GM15510 (cell line): Measurements from ENCODE around the gene CLDN16.

Experiments used
- POLR2A ChIP-seq: IDR thresholded peaks from 3 replicates; pipeline ENCODE4 v1.6.1; 2011; ENCODE audit warnings: borderline replicate concordance; ENCODE audit not compliant: insufficient read length; ENCODE audit errors: extremely low read depth

CLDN16 gene

DNA sequence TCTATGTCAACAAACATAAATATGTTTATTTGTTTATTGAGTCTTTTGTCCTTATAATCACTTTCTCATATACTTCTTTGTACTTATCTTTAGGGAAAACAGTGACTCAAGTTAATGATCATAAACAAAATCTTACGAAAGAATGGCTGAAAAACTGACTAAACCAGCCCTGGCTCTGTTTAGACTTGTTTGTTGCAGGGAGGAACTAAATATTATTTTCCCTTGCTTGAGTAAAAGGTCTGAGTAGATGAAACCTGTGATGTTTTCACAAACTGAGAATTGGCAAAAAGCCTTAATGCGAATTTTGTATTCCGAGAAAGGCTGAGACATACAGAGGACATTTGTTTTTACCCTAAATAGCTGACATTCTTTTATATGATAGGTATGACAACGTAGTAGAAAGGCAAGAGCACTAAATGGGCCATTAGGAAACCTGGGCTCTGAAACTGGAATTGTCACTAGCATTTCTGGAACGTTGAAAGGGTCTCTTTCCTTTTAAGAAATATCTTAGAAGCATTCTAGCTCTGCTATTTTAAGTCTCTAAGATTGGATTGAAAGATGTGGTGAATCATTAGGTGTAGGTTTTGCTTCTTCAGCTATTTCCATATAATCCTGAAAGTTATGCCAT, 18.2 kb upstream of the CLDN16 start:
- TF ChIP-seq POLR2A: no peak

DNA sequence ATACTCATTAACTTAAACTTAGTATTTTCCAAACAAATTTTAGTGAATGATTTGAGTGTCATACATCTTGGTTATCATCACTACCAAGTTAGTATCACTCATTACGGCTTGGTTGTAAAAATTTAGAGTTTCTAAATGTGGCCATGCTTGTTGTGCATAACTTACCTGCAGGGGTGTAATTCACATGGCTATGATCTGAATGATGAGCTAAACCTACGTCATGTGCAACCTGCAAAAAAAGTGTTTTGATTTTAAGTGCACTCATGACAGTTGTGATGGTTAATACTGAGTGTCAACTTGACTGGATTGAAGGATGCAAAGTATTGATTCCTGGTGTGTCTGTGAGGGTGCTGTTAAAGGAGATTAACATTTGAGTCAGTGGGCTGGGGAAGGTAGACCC, 17.6 kb upstream of the CLDN16 start:
- no peak for TF ChIP-seq POLR2A

DNA sequence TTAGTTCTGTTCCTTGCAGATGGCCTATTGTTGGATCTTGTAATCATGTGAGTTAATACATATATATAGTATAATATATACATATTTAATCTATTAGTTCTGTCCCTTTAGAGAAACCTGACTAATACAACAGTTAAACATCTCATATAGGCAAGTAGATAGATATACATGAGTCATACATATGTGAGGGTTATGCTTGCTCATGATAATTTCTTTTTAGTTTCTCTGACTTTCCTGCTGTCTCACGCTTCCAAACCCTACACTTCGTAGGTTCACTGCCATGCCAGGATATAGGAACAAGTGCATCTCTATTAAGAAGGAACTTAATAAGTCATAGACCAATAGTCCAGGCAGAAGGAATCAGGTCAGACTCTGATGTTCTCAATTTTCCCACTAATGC, 16.8 kb upstream of the CLDN16 start:
- TF ChIP-seq POLR2A: no peak

DNA sequence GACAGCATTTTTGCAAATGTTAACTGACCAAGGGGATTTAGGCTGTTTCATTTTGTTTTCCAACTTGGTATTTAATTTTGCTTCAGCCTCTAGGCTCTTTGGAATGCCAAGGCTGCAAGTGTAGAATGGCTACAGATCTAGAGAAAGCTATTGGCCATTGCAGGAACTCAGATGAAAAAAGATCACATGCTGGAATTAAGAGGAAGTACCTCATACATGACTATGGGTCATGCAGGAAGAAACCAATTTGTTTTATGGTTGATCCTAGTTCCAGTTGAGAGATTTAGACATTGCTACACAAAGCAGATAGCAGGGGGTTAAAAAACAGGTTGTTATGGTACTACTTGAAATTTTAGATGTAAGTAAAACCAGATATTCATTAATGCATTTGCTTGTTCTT, 12.7 kb upstream of the CLDN16 start:
- TF ChIP-seq POLR2A: no peak

DNA sequence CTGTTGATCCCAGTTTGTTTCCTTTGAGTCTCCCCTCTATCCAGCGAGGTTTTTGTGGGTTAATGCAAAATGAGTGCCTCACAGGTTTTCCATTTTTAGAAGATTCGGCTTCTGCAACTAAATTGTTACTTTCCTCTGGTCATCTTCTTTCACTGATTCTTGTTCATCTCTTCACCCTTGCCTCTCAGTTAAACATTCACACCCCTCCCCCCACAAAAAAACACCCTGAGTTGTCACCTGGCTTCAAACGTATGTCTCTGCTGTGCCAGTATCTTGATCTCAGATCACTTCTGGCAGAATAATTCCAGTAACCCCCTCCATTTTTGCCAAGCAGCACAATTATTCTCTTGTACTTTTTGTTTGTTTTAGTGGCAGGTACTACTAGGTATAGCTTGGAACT, 12.3 kb upstream of the CLDN16 start:
- TF ChIP-seq POLR2A: no peak

DNA sequence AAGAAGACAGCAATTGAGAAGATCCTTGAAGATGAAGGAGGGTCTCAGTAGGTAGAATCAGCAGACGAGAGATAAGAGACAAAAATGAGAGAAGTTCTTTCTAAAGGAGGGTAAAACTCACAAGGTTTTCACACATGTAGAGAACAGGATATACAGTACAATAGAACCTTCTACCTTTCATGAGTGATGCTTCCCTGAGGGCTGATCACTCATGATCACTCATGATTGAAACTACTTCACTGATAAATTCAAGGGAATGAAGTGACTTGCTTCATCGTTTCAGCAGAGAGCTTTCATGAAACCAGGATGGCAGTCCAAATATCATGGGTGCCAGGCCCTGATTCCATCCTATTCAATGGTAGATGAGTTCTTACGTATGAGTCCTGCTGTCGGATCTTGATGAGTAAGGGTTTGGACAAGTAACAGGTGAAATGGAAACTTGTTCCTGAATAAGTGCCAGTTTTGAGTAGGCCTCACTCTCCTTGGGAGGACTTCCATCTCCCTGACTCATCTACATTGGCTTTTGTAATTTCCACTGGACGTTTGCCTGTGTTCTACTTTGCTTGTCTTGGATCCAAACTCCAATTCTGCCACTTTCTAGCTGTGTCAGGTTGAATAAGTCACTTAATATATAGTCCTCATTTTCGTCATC, 9.6 kb upstream of the CLDN16 start:
- TF ChIP-seq POLR2A: no peak

DNA sequence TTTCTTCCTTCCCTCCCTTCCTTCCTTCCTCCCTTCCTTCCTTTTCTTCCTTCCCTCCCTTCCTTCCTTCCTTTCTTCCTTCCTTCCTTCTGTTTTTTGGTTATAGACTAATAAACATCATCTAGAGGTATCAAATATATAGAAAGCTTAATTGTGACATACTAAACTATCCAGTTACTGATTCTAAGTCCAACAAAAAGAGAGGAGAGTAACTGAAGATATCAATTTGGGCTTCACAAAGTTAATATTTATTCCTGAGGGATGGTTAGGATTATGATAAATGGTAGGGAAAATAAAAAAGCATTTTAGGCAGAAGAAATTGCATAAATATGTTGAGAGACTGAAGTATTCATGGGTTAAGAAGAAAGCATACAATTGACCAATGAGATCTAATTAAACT, 7.8 kb upstream of the CLDN16 start:
- TF ChIP-seq POLR2A: no peak

DNA sequence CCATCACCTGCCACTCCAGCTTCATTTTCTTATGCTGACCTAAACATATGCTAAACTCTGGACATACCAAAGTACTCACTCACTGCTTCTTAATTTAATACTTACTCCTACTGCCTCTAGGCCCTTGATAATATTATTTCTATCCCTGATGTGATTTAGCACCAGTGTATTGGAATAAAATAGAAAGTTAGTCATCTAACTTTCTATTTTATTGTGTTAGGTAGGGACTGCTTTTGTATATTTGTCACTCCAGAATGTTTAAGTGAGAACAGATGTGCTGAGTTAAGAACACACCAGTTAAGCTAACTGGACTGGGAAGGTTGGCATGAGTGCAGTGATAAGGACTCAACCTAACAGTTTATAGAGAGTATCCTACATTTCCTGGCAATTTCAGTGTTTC, 6.5 kb upstream of the CLDN16 start:
- no peak for TF ChIP-seq POLR2A

DNA sequence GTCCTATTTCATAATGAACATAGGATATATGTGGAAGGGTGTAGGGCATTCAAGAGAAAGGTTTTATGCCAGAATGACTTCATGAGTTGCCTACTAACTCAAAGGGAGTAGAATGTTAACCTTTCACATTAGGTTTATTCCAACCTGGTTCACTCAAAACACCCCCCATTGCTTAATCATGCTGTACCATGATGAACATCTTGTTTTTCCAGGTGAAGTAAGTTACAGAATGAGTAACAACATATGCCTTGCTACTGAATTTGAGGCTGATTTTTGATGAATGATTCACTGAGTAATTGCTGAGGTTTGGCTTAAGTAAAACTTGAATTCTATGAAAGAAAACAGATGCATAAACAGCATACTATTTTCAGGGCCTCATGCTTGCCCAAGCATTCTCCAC, 5.9 kb upstream of the CLDN16 start:
- TF ChIP-seq POLR2A: no peak

DNA sequence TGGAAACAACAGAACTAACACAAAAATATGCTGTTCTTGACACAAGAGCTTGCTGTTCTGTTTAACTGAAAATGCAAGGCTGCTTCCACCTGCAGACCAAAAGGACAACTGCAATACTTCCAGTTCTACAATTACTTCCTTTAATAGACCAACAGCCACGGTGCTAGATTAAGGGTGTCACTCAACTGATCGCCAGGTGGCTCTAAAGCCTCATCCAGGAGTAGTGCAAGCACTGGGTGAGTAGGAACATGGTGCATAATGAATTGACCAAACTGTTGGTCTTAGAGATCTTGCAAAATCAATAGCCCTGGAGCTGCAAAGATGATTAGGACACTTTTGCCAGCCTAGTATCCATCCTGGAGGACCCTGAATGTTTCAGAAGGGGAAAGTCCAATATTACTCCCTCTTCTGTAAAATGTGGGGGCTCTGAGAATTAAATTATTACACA, 3.6 kb upstream of the CLDN16 start:
- no peak for TF ChIP-seq POLR2A

DNA sequence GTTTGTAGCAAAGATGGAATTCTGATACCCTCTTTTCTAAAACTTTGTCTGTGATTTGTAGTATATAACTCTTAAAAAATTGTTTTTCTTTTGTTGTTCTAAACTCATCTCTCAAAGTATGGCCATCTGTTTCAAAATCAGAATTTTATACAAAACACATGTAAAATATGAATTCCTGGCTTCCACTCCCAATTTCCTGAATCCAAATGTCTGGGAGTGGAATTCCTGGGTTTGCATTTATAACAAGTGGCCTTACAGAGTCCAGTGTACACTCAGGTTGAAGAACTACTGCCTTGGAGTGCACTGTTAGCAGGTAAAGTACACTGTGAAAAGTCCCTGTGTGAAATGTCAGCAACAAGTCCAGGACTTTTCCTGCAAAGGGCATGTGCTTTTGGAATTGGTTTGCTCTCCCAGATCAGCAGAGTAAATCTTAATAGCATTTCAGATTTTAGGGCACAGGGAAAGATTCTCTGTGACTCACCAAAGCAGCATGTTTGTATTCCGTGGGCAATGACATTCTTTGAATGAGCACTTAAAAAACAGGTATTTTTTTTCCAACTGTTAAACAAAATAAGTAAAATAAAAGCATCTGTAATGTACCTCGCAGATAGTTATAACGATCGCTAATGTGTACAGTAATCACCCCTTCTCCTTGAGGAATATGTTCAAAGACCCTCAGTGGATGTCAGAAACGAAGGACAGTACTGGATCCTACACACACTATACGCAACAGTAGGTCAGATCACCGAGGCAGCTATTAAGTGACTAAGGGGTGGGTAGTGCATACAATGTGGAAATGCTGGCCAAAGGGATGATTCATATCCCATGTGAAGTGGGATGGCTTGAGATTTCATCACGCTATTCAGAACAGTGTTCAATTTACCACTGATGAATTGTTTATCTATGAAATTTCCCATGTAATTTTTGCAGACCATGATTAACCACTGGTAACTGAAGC, 2.0 kb upstream of the CLDN16 start:
- TF ChIP-seq POLR2A: no peak

DNA sequence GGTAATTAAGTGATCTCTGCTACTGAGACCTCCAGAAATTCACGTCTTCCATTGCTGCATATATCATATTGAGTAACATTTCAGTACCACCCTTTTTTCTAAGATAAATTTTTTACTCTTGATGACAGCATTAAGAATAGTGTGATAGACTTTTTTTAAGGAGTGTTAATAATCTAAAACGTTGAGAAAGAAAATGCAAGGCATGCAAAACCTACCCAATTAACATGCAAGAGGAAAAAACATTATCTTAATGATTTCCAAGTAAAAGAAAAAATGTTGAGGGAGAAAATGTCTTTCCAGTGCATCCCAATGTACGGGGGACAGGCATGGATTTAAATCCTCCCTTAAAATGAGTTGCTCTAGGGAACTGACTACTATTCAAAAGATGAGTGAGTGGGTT, 740 bp downstream of the CLDN16 start:
- no peak for TF ChIP-seq POLR2A

DNA sequence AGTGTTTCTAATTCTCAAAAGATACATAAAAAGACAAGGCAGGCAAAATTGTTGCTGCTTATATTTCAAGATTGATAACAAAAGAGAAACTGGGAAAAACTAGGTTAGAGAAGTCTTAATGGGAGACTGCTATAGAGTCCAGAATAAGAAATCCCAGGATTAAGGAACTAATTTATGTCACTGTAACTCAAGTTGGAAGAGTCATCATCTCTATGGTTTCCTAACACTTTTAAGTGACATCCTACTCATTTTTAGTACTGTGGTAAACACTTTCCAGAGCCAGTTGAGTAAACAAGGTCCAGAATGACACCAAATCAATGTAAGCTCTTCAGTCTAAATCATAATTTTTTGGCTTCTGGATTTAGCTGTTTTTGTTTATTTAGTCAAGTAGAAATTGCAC, 8.0 kb downstream of the CLDN16 start:
- no peak for TF ChIP-seq POLR2A

DNA sequence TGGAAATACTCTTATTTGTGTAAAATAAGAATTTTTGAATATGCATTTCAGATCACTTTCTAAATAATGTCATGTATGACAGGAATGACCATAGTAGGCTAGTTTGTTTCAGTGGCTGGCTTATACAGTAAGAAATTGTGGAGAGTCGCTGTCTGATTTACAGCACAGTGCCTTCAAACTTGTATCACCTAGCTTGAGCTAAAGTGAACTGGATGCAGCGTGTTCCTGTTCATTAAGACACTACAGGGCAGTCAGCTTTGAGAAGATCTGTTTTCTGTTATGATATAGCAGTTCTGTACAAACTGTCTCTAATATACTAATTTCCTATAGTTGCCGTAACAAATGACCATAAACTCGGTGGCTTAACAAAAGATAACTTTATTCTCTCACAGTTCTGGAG, 9.9 kb downstream of the CLDN16 start:
- no peak for TF ChIP-seq POLR2A

DNA sequence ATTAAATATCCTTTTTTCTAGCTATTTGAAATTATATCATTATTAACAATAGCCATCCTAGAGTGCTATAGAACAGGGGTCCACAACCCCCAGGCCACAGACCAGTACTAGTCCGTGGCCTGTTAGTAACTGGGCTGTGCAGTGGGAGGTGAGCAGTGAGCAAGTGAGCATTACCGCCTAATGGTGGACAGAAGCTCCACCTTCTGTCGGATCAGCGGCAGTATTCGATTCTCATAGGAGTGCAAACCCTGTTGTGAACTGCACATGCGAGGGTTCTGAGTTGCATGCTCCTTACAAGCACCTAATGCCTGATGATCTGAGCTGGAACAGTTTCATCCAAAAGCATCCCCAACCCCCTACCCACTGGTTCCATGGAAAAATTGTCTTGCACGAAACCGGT, 11.7 kb downstream of the CLDN16 start:
- TF ChIP-seq POLR2A: no peak

DNA sequence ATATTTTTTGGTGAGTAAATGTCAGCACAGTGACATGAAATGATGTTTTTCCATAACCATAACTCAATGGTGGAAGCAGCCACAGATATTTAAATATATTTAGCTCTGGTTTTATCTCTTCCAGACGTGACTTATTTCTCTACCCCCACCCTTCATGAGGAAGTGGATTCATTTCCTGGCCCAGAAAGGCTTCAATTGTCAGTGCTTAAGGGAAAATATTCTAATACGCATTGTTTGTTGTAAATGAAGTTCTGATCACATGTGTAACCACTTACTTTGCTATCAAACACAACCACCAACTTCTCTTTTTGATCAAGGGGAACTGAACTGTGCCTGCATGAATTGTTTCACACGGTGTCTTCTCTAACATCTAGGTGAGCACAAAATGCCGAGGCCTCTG, 14.0 kb downstream of the CLDN16 start:
- TF ChIP-seq POLR2A: no peak

DNA sequence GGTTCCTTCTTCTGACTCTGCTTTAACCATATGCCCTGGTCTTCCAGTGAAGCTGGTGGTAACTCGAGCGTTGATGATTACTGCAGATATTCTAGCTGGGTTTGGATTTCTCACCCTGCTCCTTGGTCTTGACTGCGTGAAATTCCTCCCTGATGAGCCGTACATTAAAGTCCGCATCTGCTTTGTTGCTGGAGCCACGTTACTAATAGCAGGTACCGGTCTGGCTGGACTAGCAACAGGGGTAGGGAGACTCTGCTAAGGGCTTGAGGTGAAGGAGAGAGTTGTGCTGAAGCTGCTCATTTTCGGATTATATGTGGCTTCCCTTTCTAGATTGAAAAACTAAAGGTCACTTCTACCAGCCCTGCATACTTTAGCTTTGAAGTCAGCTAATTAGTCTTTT, 16.8 kb downstream of the CLDN16 start:
- no peak for TF ChIP-seq POLR2A

DNA sequence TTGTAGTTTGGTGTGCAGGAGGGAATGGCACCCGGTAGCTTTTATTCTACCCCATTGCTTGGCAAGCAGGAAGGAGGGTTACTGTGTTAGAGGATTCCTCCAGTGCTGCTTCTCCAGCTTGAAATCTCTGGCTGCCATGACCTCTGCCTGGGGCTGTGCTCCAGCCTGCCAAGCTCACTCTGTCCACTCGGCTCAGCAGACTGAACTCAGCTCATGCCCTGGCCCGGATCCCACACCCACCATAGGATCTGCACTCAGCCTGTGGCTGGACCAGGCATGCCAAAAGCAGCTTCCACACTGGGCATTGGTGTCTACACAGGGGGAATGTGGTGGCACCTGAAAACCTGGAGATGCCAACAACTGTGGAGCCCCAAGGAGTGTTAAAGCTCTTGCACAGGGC, 26.3 kb downstream of the CLDN16 start:
- no peak for TF ChIP-seq POLR2A
